ENCODE results near the gene GSTM5.
"Not testable (repeated sequence)": the region's sequence is repeated elsewhere in the genome, so short reads cannot be mapped to it uniquely, and the experiment has no call there.

GSTM5 gene

DNA sequence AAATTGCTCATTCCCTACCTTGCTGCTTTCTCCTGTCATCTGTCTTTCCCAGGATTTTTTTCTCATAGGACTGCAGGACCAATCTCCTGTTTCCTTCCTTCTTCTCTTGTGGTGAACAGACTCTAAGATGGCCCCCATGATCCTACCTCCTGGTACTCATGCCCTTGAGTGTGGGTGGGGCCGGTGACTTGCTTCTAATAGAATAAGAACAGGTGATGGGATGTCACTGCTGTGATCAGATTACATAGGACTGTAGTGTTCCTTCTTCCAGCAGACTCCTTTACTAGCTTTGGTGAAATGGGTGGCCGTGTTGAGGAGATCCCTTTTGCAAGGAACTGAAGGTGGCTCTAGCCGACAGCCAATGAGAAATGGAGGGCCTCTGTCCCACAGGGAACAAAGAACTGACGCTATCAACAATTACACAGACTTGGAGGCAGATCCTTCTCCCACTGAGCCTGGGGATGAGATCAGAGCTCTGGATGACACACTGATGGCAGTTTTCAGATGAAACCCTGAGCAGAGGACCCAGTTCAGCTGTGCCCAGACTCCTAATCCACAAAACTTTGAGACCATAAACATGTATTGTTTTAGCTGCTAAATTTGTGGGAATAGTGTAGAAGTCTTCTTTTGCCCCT is 21.3 kb downstream of the GSTM5 start:
- DNase-seq (ENCODE audit: insufficient read length, low spot score) (no peak), FAIRE-seq (no peak)
- TF ChIP-seq POLR2AphosphoS5 (IDR thresholded peaks at IDR 0.05; ENCODE audit: low read depth, low read length) (no peak), PAX5 (IDR thresholded peaks at IDR 0.05; ENCODE audit: insufficient read depth, low read length, severe bottlenecking) (no peak), POLR2A (IDR thresholded peaks at IDR 0.05; ENCODE audit: low read depth, low read length) (no peak), POU2F2 (IDR thresholded peaks at IDR 0.05; ENCODE audit: low read depth, low read length) (no peak), SPI1 (IDR thresholded peaks at IDR 0.05; ENCODE audit: low read depth, low read length) (no peak), TAF1 (IDR thresholded peaks at IDR 0.05; ENCODE audit: low read depth, low read length) (no peak)

DNA sequence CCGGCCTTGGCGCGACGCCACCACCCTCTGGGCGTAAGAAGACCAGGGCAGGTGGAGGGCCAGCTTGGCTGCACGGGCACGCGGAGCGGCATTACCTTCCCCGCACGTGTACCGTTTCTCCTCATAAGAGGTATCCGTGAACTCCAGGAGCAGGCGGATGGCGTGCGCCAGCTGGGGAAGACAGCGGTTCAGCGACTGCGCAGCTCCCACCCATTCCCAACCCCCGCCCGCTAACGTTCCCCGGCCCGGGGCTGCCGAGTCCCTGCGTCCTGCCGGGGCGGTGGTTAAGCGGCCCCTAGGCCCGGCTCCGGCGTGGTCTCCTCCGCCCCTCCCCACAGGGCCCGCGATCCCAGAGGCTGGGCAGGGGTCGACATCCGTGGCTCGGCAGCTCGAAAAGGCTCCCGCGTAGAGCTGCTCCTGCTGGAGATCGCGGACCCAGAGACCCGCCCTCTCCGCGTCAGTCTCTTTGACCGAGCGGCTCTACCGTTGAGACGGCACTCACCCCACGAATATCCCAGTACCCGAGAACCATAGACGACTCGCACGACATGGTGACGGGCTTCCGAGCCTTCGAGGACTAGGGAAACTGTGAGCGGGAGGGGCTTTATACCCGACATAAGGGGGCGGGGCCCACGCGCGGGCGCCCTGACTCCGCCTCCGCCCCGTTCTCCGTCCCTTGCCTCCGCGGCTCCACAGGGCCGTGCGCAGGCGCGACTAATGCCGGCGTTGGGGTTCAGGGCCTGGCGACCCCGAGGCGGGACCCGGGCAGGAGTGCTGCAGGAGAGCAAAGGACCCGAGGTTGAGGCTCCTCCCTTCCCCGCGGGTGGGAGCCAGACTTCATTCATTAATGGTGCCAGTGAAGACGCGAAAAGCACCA is 27.9 kb downstream of the GSTM5 start:
- DNase-seq (ENCODE audit: insufficient read length, low spot score) = peak; percentile 75
- FAIRE-seq = peak; percentile 69
- TF ChIP-seq TAF1 (IDR thresholded peaks at IDR 0.05; ENCODE audit: low read depth, low read length) (no peak), POLR2AphosphoS5 (IDR thresholded peaks at IDR 0.05; ENCODE audit: low read depth, low read length) (no peak), SPI1 (IDR thresholded peaks at IDR 0.05; ENCODE audit: low read depth, low read length) (no peak), POU2F2 (IDR thresholded peaks at IDR 0.05; ENCODE audit: low read depth, low read length) (no peak), PAX5 (IDR thresholded peaks at IDR 0.05; ENCODE audit: insufficient read depth, low read length, severe bottlenecking) (no peak), POLR2A (IDR thresholded peaks at IDR 0.05; ENCODE audit: low read depth, low read length) (no peak)

DNA sequence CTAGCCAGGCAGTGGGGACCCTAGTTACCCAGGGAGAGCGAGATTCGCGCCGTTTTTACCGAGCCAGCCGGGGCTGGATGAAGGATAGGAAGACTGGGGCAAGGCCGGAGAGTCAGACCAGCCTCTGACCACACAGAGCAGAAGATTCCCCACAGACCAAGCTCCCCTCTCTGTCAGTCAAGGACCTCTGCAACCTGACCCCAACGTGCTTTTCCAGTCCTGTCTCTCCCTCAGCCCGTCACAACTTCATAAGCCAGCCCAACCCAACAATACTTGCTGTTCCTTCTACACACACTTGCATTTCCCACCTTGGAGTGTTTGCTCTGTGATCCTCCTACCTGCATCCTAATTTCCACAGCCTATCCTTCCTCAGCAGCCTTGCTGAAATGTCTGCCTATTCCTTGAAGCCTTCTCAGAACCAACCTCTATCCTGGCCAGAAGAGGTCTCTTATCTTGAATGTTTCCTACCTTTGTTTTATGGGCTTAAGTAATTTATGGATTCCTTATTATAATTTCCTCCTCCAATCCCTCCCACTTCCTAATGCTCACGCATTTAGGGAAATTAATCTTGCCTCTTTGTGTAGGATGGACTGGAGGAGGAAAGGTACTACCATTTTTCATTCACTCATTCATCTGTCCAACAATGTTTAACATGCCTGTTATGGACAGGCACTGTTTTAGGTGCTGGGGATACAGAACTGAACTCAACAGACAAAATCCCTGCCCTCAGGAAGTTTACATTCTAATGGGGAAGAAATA is 28.7 kb downstream of the GSTM5 start, which contains the start of gene GSTM3:
TSS of gene GSTM3 (minus strand) at position 424 of the 759 bp plus-strand sequence. CDS start 751 bp downstream, outside the sequence.
- no peak for FAIRE-seq
- TF ChIP-seq SPI1 (IDR thresholded peaks at IDR 0.05; ENCODE audit: low read depth, low read length) (no peak), TAF1 (IDR thresholded peaks at IDR 0.05; ENCODE audit: low read depth, low read length) (no peak)
- no peak for DNase-seq (ENCODE audit: insufficient read length, low spot score)

DNA sequence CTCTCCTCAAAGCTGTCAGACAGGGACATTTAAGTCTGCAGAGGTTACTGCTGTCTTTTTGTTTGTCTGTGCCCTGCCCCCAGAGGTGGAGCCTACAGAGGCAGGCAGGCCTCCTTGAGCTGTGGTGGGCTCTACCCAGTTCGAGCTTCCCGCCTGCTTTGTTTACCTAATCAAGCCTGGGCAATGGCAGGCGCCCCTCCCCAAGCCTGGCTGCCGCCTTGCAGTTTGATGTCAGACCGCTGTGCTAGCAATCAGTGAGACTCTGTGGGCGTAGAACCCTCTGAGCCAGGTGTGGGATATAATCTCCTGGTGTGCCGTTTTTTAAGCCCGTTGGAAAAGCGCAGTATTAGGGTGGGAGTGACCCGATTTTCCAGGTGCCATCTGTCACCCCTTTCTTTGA is 36.3 kb downstream of the GSTM5 start:
- not testable (repeated sequence) for DNase-seq (ENCODE audit: insufficient read length, low spot score); FAIRE-seq

DNA sequence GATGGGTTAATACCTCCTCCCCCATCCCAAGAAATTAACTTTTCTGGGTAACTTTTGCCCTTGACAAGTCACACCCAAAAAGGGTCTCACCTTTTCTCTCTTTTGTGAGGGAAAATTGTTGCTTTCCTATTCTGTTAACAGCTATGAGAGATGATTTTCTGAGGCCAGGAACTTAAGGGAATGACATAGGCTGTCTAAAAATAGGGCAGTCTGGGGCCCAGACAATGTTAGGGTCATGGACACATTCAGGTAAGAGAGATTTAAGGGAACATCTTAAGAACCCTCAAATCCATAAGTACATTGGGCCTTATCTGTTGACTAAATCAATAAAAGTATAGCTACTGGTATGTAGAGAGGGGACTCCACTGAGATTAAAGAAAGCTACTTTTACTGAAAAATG is 37.2 kb downstream of the GSTM5 start:
- no peak for TF ChIP-seq SPI1 (IDR thresholded peaks at IDR 0.05; ENCODE audit: low read depth, low read length)
- TF ChIP-seq TAF1 (IDR thresholded peaks at IDR 0.05; ENCODE audit: low read depth, low read length) = no peak
- no peak for TF ChIP-seq POLR2A (IDR thresholded peaks at IDR 0.05; ENCODE audit: low read depth, low read length)
- TF ChIP-seq POU2F2 (IDR thresholded peaks at IDR 0.05; ENCODE audit: low read depth, low read length) = no peak
- no peak for TF ChIP-seq PAX5 (IDR thresholded peaks at IDR 0.05; ENCODE audit: insufficient read depth, low read length, severe bottlenecking)
- TF ChIP-seq POLR2AphosphoS5 (IDR thresholded peaks at IDR 0.05; ENCODE audit: low read depth, low read length) = no peak
- FAIRE-seq = no peak

DNA sequence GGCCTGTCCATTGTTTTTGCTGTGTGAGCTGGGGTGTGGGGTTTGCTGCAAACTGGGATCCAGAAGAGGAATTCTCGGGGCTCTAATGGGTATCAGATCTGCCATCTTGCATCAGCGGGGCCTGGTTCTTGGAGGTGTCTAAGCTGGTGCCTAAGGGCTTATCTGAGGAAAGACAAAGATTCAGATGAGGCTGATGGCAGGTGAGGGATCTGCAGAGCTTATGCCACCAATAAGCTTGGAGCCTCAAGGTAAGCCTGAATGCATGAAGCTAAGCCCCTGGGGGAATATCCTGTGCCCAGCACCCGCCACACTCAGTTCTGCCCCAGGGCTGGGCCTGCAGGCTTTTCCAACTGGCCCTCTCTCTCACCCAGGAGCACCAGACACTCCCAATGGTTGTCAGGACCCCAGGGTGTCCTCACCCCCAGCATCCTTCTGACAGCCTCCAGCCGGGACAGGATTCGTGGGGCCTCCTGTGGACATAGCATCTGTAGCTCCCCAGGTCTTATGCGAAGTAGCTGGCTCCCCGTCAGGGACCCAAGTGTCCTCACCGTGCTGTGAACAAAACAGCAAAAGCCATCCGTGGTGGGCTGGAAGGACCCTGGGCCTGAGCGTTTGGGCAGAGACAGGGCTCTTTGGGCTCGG is 38.3 kb downstream of the GSTM5 start:
- TF ChIP-seq POLR2A (IDR thresholded peaks at IDR 0.05; ENCODE audit: low read depth, low read length) (no peak), SPI1 (IDR thresholded peaks at IDR 0.05; ENCODE audit: low read depth, low read length) (no peak), POLR2AphosphoS5 (IDR thresholded peaks at IDR 0.05; ENCODE audit: low read depth, low read length) (no peak), PAX5 (IDR thresholded peaks at IDR 0.05; ENCODE audit: insufficient read depth, low read length, severe bottlenecking) (no peak), TAF1 (IDR thresholded peaks at IDR 0.05; ENCODE audit: low read depth, low read length) (no peak), POU2F2 (IDR thresholded peaks at IDR 0.05; ENCODE audit: low read depth, low read length) (no peak)
- DNase-seq (ENCODE audit: insufficient read length, low spot score) (no peak), FAIRE-seq (no peak)

More for the DNA sequence above, 37.2 kb downstream of the GSTM5 start:
- no peak for DNase-seq (ENCODE audit: insufficient read length, low spot score)

DNA sequence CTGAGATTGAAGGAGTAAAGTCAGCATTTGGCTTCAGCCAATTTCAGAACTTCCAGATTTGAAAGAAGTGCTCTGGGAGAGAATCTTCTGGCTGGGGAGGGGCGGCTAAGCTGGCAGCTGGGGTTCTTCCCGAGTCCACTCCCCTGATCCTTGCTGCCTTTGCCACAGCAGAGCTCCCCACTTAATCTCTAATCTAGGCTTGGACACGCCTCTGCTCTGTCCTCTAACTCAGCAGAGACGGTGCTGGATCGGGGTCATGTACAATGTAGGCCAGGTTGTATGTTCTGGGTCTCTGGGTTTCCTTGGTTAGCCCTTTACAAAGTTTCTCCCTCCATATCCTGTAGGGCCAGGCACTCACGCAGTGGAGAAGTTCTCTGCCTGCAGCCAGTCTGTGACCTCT is 38.9 kb downstream of the GSTM5 start:
- FAIRE-seq = no peak
- no peak for TF ChIP-seq POLR2AphosphoS5 (IDR thresholded peaks at IDR 0.05; ENCODE audit: low read depth, low read length)
- DNase-seq (ENCODE audit: insufficient read length, low spot score) = no peak

DNA sequence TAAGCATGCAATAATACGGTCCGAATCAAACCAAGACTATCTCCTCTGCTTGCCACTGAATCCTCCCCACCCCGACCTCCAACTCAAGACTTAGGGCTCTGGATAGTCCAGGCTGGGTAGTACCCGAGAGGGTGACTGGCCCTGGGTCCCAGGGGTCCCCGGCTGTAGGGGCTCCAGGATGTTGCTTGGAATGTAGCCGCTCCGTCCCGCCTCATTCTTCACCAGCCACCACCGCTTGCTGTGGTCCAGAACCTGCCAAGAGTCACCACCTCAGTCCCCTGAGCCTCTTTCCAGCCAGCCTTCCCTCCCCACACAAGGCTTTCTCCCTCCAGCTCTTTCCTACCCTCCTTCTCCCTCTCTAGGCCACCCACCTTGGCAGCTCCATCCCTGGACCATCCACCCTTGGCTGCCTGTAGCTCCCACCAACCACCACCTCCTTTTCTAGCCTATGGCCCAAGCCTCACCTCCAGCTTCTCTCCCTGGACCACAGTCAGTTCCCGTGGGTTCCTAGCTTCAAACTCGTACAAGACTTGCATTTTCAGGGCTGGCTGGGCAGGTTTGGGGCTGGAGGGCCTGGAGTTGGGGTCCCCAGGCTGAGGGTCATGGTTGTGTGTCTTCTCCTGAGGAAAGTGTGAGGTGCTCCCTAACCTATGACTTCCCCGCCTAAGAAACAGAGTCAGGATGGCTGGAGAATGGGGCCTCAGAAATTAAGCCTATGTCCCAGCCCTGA is 39.6 kb downstream of the GSTM5 start:
- no peak for DNase-seq (ENCODE audit: insufficient read length, low spot score)
- TF ChIP-seq POU2F2 (IDR thresholded peaks at IDR 0.05; ENCODE audit: low read depth, low read length) (no peak), TAF1 (IDR thresholded peaks at IDR 0.05; ENCODE audit: low read depth, low read length) (no peak), POLR2A (IDR thresholded peaks at IDR 0.05; ENCODE audit: low read depth, low read length) (no peak), SPI1 (IDR thresholded peaks at IDR 0.05; ENCODE audit: low read depth, low read length) (no peak), POLR2AphosphoS5 (IDR thresholded peaks at IDR 0.05; ENCODE audit: low read depth, low read length) (no peak), PAX5 (IDR thresholded peaks at IDR 0.05; ENCODE audit: insufficient read depth, low read length, severe bottlenecking) (no peak)
- FAIRE-seq = no peak

DNA sequence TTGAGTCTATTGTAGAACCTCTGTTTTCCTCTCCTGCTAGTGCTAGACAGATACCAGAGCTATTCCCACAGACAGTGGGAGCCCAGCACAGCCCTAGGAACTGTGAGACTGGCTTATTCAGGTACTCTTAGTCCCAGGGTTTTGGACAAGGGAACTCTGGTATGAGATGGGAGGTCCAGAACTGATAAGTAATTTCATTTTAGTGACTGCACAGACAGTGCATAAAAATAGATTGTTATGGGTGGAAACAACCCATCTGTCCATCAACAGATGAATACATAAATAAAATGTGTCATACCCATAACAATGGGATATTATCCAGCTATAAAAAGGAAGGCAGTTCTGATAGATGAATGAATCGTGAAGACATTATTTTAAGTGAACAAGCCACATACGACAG is 42.7 kb downstream of the GSTM5 start:
- FAIRE-seq (no peak), DNase-seq (ENCODE audit: insufficient read length, low spot score) (no peak)
- no peak for TF ChIP-seq PAX5 (IDR thresholded peaks at IDR 0.05; ENCODE audit: insufficient read depth, low read length, severe bottlenecking)
- no peak for TF ChIP-seq TAF1 (IDR thresholded peaks at IDR 0.05; ENCODE audit: low read depth, low read length)
- TF ChIP-seq POLR2AphosphoS5 (IDR thresholded peaks at IDR 0.05; ENCODE audit: low read depth, low read length) = no peak
- no peak for TF ChIP-seq POLR2A (IDR thresholded peaks at IDR 0.05; ENCODE audit: low read depth, low read length)
- no peak for TF ChIP-seq POU2F2 (IDR thresholded peaks at IDR 0.05; ENCODE audit: low read depth, low read length)
- no peak for TF ChIP-seq SPI1 (IDR thresholded peaks at IDR 0.05; ENCODE audit: low read depth, low read length)

DNA sequence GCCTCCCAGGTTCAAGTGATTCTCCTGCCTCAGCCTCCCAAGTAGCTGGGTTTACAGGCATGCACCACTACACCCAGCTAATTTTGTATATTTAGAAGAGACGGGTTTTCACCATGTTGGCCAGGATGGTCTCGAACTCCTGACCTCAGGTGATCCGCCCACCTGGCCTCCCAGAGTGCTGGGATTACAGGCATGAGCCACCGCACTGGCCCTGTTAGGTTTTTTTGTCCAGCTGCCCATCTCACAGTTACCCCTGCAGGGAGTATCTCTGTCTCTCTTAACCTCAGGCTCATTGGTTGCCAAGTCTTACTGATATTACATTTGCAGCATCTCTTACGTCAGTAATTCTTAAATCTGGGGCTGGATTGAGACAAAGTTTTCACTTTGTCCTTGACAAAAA is 44.3 kb downstream of the GSTM5 start:
- DNase-seq (ENCODE audit: insufficient read length, low spot score); FAIRE-seq: not testable (repeated sequence)

All from GM12891 (cell line).